ENCODE measurements around the gene GALNS. TPM values are rescaled to one million over a fixed set of nuclear protein-coding genes. Genes with fewer than 3 reads are reported as not detected.

Gene GALNS
- total RNA-seq, 1 experiment from 2014 or later: 29.5 TPM

GRCh38 chr16:88811769-88812512, 44.8 kb downstream of the GALNS start, which contains the start of gene APRT (continued):
- TF ChIP-seq ATF6 (CRISPR knock-in tag; IDR thresholded peaks at IDR 0.05) (no peak), JUN (CRISPR knock-in tag; IDR thresholded peaks at IDR 0.05) (0 out of 2 replicates have a peak, but pooled peaks have one; percentile 35), IRF1 (CRISPR knock-in tag; IDR thresholded peaks at IDR 0.05) (no peak), SP1 (CRISPR knock-in tag; conservative IDR thresholded peaks at IDR 0.05) (peak; percentile 88), CBFB (CRISPR knock-in tag; IDR thresholded peaks at IDR 0.05; ENCODE audit: low read depth) (peak; percentile 16; the same call in 1 of the 2 replicates), FOXP1 (CRISPR knock-in tag; IDR thresholded peaks at IDR 0.05; ENCODE audit: borderline replicate concordance) (peak; percentile 66; the same call in 1 of the 2 replicates), HMGXB4 (CRISPR knock-in tag; IDR thresholded peaks at IDR 0.05) (peak; percentile 85), NR3C1 (CRISPR knock-in tag; conservative IDR thresholded peaks at IDR 0.05; ENCODE audit: low read depth) (no peak), PREB (CRISPR knock-in tag; IDR thresholded peaks at IDR 0.05; ENCODE audit: borderline replicate concordance) (no peak; the same call in 1 of the 2 replicates), PRDM15 (CRISPR knock-in tag; IDR thresholded peaks at IDR 0.05) (no peak; the same call in none of the 2 replicates), TCF7 (CRISPR knock-in tag; IDR thresholded peaks at IDR 0.05; ENCODE audit: low read depth) (no peak), GRHL2 (CRISPR knock-in tag; IDR thresholded peaks at IDR 0.05; ENCODE audit: insufficient replicate concordance, severe bottlenecking) (no peak), ERG (CRISPR knock-in tag; IDR thresholded peaks at IDR 0.05) (0 out of 2 replicates have a peak, but pooled peaks have one; percentile 33), PRRX2 (CRISPR knock-in tag; IDR thresholded peaks at IDR 0.05) (no peak), ZSCAN18 (CRISPR knock-in tag; IDR thresholded peaks at IDR 0.05) (no peak), NFE2L1 (CRISPR knock-in tag; IDR thresholded peaks at IDR 0.05) (no peak), IRF2 (CRISPR knock-in tag; IDR thresholded peaks at IDR 0.05; ENCODE audit: borderline replicate concordance, low read depth) (no peak), MXD4 (CRISPR knock-in tag; IDR thresholded peaks at IDR 0.05; ENCODE audit: borderline replicate concordance) (no peak), OVOL2 (CRISPR knock-in tag; IDR thresholded peaks at IDR 0.05; ENCODE audit: borderline replicate concordance) (no peak), CDX4 (CRISPR knock-in tag; IDR thresholded peaks at IDR 0.05; ENCODE audit: borderline replicate concordance) (no peak), ZNF263 (CRISPR knock-in tag; IDR thresholded peaks at IDR 0.05; ENCODE audit: low read depth) (no peak; the same call in 1 of the 2 replicates), TEAD1 (CRISPR knock-in tag; IDR thresholded peaks at IDR 0.05) (peak; percentile 36), ZNF512 (CRISPR knock-in tag; IDR thresholded peaks at IDR 0.05; ENCODE audit: borderline replicate concordance) (no peak)
